HG02970 (cell line): Measurements from ENCODE around the gene PDE4D.
"Not testable (repeated sequence)": the region's sequence is repeated elsewhere in the genome, so short reads cannot be mapped to it uniquely, and the experiment has no call there.

Source experiments
- ATAC-seq: cut with Tn5 transposase; IDR thresholded peaks from one replicate; pipeline ENCODE4 v1.9.1; 2021; ENCODE audit warnings: mild to moderate bottlenecking, moderate library complexity, moderate number of reproducible peaks; ENCODE audit not compliant: unreplicated experiment, low FRiP score

PDE4D gene

DNA sequence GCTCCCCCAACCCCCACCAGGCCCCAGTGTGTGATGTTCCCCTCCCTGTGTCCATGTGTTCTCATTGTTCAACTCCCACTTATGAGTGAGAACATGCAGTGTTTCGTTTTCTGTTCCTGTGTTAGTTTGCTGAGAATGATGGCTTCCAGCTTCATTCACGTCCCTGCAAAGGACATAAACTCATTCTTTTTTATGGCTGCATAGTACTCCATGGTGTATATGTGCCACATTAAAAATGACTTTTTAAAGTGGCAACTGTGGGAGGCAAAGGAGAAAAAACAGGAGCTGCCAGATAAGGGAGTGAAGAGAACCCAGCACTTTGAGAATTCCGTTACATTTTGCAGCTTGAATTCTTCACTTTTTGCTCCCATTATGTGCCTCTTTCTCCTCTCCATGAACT is 836.9 kb downstream of the PDE4D start:
- not testable (repeated sequence) for ATAC-seq

DNA sequence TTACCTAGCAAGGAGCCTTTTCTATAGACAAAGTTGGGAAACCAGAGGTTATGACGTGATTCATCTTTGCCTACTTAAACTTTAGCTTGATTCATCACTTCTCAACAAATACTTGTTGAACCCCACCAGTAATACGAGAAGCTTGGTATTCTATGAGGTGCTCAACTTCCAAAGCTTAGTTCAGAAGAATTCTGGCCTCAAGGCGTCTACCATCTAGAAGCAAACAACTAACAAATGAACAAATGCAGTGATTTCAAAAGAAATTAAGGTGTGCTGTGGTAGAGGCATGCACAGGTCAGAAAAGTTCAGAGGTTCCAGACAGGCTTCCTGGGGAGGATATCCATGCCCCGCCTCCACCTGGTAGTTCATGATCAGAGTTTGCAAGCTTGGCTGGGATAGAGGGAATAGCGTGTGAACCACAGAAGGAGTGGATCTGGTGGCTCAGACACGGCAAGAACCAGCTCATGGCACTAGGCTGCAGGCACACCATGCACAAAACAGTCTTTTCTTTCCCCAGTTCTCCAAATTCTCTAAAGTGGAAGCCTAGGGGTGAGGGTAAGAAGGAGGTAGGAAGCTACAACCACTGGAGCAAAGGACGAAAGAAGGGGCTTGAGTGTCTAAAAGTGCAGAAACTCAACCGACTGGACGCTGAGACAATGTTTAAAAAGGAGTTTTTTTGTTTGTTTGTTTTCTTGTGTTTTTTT is 837.6 kb downstream of the PDE4D start:
- no peak for ATAC-seq

GRCh38 chr5:59054963-59055528 is 838.5 kb downstream of the PDE4D start:
- no peak for ATAC-seq

DNA sequence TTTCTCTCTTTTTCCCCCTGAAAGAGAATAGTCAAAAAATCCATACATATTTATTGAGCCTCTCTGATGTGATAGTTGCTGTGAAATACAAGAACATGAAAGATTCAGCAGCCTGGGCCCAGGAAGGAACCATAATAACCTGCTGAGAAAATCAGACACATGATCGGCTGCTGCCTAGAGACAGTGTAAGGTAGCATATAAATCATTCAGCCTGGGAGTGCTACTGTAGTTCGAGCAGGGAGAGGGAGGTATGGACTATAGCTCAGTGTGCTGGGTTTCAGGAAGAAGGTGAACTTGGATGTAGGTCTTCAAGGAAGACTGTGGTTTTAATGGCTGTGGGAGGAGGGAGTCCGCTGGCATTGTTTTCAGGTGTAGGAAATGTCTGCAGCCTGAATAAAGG is 841.6 kb downstream of the PDE4D start:
- ATAC-seq, result no peak

DNA sequence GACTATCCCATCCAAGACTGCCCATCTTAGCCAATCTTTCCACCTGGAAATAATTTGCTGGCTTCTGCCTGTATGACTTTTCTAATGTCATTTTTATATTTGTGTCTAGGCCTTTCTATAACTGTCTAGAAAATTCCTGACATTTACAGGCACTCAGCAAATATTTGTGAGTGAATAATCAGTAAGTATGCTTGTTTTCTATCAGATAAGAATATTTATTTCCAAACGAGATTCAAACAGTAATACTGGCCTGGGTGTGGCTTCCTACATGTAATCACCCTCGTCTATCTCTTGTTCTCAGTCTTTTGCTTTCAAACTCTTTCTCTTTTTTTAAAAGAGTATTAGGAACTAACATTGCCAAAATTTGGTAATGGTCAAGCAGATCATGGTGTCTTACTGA is 844.4 kb downstream of the PDE4D start:
- no peak for ATAC-seq

GRCh38 chr5:59042201-59043055 is 851.1 kb downstream of the PDE4D start:
- ATAC-seq, result no peak

DNA sequence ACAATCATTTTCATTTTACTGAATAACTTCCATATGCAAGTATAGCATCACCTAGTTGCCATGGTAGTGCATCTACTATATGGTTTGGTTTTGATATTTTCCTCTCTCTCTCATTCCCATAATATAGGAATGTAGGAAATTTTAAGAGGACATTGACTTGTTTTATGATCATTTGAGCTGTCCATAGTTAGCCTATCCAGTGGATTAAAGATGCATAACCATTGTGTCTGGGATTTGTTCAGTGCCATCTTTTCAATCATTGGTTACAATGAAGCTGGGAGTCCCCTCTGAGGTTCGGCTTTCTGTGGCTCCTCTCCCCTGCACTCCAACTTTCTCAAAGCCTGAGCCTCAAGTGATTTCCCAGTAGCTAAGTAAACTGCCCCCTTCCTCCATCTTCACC is 852.2 kb downstream of the PDE4D start:
- no peak for ATAC-seq

GRCh38 chr5:59040804-59041201 is 852.7 kb downstream of the PDE4D start:
- no peak for ATAC-seq

- ATAC-seq, result no peak
These were observed 853.3 kb downstream of the PDE4D start for GRCh38 chr5:59040024-59040803.

- peak; percentile 59 for ATAC-seq
These were observed 854.1 kb downstream of the PDE4D start for GRCh38 chr5:59039296-59040023.

DNA sequence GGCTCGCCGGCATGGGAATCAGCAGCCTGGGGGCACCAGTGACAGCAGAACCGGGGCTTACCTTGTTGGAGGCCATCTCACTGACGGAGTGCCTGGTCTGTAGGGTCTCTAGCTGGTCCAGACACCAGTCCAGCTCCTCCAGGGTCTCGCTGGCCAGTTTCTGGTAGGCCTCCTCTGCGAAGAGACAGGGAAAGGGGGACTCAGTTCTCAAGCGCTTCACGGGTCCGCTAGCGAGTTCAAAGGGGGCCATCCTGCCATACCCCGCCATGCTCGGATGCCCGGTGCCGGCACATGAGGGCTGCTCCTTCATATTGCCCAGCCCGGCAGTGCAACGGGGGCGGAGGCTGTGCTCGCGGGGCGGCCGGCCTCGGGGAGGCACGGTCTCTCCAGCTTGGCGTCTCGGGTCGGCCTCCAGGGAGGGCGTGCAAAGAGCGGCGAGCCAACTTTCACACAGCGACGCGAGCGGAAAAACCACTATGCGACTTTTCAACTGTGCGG is 854.7 kb downstream of the PDE4D start:
- peak; percentile 29 for ATAC-seq

DNA sequence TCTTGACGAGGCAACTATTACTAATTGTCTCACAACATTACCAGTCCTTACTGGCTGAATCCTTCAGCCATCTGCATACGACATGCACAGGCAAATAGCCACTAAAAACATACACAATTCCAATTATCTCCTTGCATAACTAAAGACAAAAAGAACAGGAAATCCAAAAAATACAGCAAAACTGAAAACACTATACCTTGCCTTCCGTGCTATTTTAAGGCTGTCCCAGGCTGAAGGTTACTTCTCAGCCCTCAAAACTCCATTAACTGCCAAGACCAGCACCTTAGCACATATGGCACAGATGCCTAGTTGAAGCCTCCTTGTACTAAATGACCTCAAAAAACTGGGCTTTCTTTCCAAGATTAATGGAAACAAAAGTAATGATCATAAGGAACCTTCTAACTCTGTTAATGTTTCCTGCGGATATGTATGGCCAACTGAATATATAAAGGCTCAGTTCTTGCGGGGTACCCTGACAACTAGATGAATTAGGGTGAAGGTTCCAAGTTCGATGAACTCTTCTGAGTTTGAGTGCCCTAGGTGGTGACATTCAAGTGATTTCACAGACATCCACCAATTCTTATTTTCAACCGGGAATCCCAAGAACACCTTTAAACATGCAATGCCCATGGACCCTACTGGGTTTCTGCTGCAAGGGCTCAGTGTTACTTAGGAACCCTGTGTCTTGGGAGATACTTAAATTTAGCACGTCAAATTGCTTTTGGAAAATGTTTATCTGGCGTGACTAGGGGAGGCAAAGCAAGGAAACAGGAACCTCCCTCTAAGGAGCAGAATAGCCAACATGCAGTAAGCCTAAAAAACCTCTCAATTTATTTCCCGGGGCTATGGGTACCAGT is 855.4 kb downstream of the PDE4D start:
- ATAC-seq, result no peak

DNA sequence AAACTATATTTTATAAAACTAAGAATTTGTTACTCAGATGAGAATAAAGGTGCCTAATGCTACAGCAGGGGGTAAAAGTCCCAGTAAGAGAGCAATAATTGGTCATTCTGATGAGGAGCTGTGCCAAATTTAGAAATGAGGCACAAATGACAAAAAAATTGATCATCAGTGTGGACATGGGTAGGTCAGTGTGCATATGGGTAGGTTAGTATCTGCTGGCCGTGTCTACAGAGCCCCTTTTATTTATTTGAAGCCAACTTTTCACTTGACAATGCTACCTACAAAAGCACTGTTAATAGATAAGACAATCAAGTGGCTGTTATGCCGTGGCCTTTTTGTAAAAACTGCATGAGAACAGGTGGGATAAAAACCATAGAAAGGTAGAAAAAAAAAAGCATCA is 856.1 kb downstream of the PDE4D start:
- ATAC-seq, result no peak

GRCh38 chr5:59037041-59037440 is 856.5 kb downstream of the PDE4D start:
- no peak for ATAC-seq

DNA sequence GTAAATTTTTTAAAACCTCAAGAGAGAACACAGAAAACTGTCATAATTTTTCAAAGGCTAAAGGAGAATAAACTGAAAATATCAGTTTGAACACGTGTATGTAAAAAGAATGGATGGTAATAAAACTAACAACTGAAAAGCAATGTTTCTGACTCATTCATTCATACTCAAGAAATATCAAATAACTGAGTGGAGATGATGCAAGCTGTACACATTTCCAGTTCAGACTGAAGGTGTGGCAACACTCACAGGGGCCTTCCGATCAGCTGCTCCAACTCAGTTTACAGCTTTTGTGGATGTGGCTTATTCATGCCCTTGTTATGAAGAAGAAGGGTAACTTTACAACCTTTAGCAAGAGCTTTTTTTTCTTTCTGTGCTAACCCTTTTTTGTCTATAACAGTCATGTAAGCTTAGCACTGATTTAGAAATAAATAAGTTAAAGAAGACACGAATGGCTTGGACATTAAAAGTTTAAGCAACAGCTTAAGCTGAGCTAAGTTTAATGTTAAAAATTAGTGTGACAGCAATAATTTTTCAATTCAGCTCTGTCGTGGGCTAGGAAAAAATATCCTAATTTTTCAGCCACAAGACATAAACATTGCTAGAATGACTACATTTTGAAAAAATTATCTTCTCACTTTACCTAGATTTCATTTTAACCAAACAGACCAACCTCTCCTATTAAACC is 857.1 kb downstream of the PDE4D start:
- ATAC-seq, result no peak

DNA sequence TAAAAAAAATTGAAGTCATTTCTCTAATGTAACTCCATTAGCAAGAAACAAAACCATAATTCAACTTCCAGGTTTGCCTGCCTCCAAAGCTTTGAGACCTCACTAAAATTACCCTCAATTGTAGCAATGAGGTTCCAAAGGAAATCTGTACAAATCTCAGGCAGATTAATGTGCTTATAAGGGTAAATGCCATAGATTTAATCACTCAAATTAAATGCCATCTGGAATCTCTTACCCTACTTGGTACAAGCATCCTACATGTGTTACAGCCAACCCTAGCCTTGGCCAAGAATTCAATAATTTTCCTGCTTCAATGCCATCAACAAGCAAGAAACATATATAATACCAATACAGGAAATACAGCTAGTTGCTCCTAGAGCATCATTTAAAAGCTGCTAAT is 857.8 kb downstream of the PDE4D start:
- ATAC-seq, result no peak

GRCh38 chr5:59034498-59035186 is 858.9 kb downstream of the PDE4D start:
- no peak for ATAC-seq
